ENCODE results near the gene PNKD. TPM values are rescaled to one million over a fixed set of nuclear protein-coding genes. Genes with fewer than 3 reads are reported as not detected.
A peak's percentile ranks its signal among the peaks of the same experiment; 100 is the strongest.

PNKD gene
- total RNA-seq, 1 donor from 2014 or later, result 19.8 TPM

DNA sequence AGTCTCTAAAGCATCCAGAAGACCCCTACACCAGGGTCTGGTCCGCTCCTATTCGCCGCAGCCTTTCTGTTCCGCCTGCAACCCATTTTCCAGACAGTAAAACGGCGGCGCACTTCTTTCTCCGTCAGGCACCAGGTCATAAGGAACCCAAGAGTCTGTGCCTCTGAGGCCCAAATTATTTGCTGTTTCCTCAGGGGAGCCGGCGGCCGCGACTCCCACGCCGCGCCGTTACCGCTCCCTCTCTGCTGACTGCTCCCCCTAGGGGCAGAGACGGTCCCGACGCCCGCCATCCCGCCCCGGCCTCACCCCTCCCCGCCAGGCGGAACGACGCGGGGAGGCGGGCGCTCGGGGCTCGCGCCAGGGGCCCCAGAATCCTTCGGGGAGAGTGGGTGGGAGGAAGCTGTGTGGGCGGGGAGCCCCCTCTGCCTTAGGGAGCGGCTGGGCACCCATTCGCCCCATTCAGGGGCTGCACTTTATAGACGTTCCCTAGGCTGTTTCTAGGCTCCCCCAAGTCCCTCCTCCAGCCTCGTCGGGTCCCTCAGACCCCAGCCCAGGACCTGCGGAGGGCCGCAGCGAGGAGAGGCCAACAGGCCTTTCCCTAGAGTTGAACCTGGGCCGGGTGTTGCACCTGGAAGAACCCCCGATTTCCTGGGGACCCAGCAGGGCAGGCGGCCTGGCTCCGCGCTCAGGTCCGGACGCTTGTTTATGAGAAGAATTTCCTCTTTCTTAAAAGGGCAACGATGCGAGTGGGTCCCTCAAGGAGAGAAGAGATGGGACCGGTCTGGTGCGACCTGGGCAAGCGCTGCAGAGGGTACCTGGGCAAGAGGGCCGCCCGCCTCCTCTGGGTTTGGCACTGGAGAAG lies 125.7 kb downstream of the PNKD start:
- peak; percentile 91 to 97 for DNase-seq (ENCODE audit: low read depth in 2 of 2)

Other genes starting within 250 kb of the PNKD start
- not detected in 2 replicates for gene RUFY4, start 201.3 kb upstream of the PNKD start, total RNA-seq
- not detected in 2 replicates for gene CXCR2, start 144.5 kb upstream of the PNKD start, total RNA-seq
- gene CXCR1, start 103.6 kb upstream of the PNKD start, total RNA-seq, result not detected in 2 replicates
- 256 and 269 TPM in 2 replicates for gene ARPC2, start 53.3 kb upstream of the PNKD start, total RNA-seq
- gene GPBAR1, start 9.5 kb upstream of the PNKD start, total RNA-seq, result 0.13 TPM in 1 of 2 replicates, not detected in the other
- gene AAMP, start 382 bp upstream of the PNKD start, total RNA-seq, result 126 and 132 TPM in 2 replicates
- 121 and 191 TPM in 2 replicates for gene TMBIM1, start 22.0 kb downstream of the PNKD start, total RNA-seq
- gene CATIP, start 86.3 kb downstream of the PNKD start, total RNA-seq, result not detected in 2 replicates
- gene SLC11A1, start 111.8 kb downstream of the PNKD start, total RNA-seq, result under 0.01 and 0.13 TPM in 2 replicates
- gene CTDSP1, start 129.3 kb downstream of the PNKD start, total RNA-seq, result 48.9 and 91.0 TPM in 2 replicates
- not detected in 2 replicates for gene VIL1, start 148.6 kb downstream of the PNKD start, total RNA-seq